GM12801 (cell line): ENCODE results near the gene DOCK1.

Experiments used
- TF ChIP-seq, protein P1 (sequence below): IDR thresholded peaks from one replicate; pipeline ENCODE4 v1.5.1; 2011; ENCODE audit warnings: control low read depth; ENCODE audit not compliant: insufficient read length; ENCODE audit errors: extremely low read depth

Gene DOCK1

DNA sequence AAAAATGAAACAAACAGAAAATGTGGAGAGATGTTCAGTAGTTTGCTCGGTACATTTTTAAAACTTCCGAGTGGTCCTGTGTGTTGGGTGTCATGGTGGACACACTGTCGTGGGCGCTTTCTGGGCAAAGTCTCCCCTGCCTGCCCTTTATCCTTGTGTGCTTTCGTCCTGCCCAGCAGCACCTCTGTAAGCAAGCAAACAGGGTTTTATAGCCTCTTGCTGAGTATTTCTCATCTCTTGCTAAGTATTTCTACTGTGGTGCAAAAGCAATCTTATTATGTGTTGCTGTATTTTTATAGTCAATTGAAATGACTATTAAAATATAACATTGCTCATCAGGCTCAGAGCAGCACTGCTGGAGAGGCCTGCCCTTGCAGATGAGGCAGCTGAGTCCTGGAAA lies 48.7 kb downstream of the DOCK1 start:
- TF ChIP-seq, protein P1, sequence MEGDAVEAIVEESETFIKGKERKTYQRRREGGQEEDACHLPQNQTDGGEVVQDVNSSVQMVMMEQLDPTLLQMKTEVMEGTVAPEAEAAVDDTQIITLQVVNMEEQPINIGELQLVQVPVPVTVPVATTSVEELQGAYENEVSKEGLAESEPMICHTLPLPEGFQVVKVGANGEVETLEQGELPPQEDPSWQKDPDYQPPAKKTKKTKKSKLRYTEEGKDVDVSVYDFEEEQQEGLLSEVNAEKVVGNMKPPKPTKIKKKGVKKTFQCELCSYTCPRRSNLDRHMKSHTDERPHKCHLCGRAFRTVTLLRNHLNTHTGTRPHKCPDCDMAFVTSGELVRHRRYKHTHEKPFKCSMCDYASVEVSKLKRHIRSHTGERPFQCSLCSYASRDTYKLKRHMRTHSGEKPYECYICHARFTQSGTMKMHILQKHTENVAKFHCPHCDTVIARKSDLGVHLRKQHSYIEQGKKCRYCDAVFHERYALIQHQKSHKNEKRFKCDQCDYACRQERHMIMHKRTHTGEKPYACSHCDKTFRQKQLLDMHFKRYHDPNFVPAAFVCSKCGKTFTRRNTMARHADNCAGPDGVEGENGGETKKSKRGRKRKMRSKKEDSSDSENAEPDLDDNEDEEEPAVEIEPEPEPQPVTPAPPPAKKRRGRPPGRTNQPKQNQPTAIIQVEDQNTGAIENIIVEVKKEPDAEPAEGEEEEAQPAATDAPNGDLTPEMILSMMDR, result no peak

DNA sequence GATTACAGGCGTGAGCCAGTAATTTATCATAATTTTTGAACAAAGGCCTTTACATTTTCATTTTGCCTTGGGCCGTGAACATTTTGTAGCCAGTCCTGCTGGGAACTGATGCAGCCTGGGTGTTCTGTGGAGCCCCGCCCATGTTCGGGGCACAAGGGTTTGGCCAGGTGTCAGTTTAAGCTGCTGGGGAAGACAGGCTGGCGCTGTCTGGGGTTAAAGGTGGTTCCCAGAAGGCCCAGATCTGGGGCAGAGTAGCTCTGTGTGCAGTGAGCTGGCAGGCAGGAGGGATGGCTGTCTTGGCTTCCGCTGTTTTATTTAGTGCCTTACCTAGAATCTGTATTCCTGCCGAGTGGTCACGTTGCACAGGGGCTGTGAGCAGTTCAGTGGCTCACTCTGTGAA lies 50.2 kb downstream of the DOCK1 start:
- TF ChIP-seq, protein P1, result no peak

DNA sequence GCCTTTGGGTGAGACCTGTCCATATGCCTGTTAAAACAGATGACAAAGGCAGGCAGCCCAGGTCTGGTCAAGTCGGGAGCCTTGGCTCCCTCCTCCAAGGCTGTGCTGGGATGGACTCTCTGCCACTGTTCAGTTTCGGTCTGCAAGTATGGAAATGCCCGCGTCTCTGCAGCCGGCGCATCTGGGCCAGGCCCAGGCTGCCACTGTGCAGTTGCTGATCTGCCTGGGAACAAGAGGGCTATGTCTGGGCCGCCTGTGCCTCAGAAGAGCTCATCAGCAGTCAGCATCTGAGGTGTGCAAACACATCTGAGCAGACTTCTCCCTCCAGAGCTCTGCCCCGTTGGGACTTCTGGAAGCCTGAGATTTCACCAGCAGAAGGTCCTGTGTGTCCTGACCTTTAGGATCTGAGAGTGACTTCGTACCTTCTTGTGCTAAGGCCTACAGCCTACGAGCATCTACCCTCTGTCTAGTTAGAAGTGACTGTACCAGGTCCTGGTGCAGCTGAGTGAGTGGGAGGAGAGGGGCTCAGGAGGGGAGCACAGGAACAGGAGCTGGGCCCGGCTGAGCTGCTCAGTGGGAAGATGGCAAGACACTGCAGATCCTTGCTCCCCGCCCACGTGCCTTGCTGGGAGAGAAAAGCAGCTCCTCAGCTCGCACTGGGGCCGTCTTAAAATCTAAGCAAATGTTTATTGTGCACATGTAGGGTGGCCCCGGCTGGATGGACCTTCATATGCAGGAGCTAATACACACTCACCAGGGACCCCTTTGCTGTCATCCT lies 50.9 kb downstream of the DOCK1 start:
- TF ChIP-seq, protein P1, result no peak

DNA sequence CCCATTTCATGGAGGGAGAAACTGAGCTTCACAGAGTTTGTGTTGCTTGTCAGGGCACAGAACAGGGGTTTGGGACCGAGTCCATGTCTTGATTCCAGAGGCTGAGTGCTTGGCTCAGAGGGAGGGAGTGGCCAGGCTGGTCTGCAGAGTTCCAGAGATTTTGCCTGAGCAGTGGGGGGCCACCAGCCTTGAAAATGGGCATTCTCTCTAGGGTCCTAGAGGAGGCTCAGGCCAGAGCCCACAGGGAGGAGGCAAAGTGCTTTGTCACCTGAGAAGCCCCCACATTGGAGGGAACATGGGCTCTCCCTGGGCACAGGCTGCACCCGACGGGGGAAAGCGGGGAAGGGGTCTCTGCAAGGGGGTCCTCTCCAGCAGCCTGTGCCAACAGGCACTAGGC lies 51.5 kb downstream of the DOCK1 start:
- TF ChIP-seq, protein P1, result no peak

DNA sequence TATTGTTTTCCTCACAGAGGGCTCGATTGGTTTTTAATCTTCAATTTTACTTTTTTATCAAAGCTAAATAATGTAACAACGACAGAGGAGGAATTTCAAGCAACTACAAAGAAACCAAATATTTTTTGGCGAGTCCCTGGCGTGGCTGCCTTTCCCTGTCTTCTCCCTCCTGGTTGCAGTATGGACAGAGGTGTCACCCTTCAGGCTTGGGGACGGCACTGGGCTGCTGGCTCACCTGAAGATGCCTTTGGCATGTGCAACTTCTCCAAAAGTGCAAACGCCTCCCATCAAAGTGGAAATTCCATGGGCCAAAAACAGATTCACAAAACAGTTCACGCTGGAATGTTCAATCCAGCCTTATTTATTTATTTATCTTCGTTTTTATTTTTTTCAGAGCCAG lies 51.9 kb downstream of the DOCK1 start:
- TF ChIP-seq, protein P1, result no peak

DNA sequence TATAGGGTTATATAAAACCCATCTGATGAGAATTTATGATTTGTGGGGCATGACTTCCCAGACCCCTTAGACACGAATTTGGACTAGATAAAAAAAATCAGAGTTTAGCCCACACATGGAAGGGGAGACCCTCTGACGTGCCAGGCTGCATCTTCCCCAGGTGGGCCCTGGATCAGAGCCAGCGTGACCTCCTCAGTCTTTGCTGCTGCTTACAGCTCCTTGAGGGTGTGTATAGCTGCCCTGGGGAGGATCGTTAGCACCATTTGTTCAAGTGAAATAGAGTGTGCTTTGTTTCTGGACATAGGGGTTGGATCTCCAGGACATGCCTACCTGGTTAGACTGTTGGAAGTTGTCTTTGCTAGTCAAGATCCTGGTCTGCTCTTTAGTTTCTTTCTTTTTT lies 54.2 kb downstream of the DOCK1 start:
- TF ChIP-seq, protein P1, result no peak

DNA sequence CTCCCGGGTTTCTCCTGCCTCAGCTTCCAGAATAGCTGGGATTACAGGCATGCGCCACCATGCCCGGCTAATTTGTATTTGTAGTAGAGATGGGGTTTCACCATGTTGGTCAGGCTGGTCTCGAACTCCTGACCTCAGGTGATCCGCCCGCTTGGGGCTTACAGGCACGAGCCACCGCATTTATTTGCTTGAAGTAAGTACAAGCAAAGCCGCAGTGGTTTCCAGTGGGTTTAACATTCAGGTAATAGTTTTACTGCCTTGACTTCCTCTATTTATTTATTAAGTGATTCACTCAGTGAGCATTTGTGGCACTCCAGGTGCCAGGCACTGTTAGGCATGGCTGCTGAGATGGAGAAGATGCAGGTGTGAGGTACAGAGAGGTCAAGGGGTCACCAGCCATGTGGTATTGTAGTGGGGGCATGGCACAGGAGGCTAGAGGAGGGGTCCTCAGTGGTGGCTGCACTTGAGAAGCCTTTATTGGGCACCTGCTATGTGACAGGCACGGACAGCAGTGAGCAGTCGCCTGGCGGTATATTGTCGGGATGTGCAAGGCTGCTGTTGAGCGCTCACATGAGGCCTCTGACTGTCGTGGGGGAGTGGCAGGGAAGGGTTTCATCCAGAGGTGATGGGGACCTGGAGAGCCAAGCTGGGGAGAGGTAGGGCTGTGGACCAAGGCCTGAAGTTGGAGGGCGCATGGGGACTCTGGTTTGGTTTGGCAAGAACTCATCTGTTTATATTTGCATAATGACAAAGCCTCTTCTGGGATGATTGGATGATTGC lies 54.9 kb downstream of the DOCK1 start:
- TF ChIP-seq, protein P1, result no peak
